Stimulated activated CD8-positive, alpha-beta memory T cell treated with anti-CD3 and anti-CD28 coated beads, Interleukin-12 subunit alpha, Interleukin-12 subunit beta, amount 100 ng/mL, for 24 hours (primary cell): ENCODE results near the gene COL23A1.

Source experiments
- DNase-seq: peaks from one replicate; pipeline ENCODE4 v3.0.0-alpha.2; 2020; ENCODE audit errors: extremely low read depth

Gene COL23A1

GRCh38 chr5:178396796-178397720 lies 193.1 kb downstream of the COL23A1 start:
- DNase-seq, result no peak

- no peak for DNase-seq
Observed at GRCh38 chr5:178394074-178394473, 196.1 kb downstream of the COL23A1 start.

- DNase-seq, result no peak
Observed at GRCh38 chr5:178392931-178393394, 197.2 kb downstream of the COL23A1 start.

GRCh38 chr5:178392386-178392785 lies 197.8 kb downstream of the COL23A1 start:
- no peak for DNase-seq

- DNase-seq, result no peak
Observed at GRCh38 chr5:178391480-178391879, 198.7 kb downstream of the COL23A1 start.

- DNase-seq, result no peak
Observed at GRCh38 chr5:178389796-178390195, 200.4 kb downstream of the COL23A1 start.

- DNase-seq, result no peak
Observed at GRCh38 chr5:178389026-178389729, 201.0 kb downstream of the COL23A1 start.

- no peak for DNase-seq
Observed at GRCh38 chr5:178388386-178389025, 201.7 kb downstream of the COL23A1 start.

GRCh38 chr5:178387856-178388190 lies 202.4 kb downstream of the COL23A1 start:
- DNase-seq, result no peak

GRCh38 chr5:178387061-178387855 lies 202.9 kb downstream of the COL23A1 start:
- no peak for DNase-seq

- DNase-seq, result no peak
Observed at GRCh38 chr5:178386336-178386931, 203.8 kb downstream of the COL23A1 start.

GRCh38 chr5:178385496-178385890 lies 204.7 kb downstream of the COL23A1 start:
- DNase-seq, result no peak

GRCh38 chr5:178384816-178385495 lies 205.2 kb downstream of the COL23A1 start:
- DNase-seq, result no peak

- DNase-seq, result no peak
Observed at GRCh38 chr5:178383919-178384815, 206.0 kb downstream of the COL23A1 start.

- DNase-seq, result no peak
Observed at GRCh38 chr5:178383301-178383918, 206.8 kb downstream of the COL23A1 start.

- no peak for DNase-seq
Observed at GRCh38 chr5:178382754-178383164, 207.4 kb downstream of the COL23A1 start.

- DNase-seq, result no peak
Observed at GRCh38 chr5:178381921-178382695, 208.1 kb downstream of the COL23A1 start.

GRCh38 chr5:178381206-178381605 lies 209.0 kb downstream of the COL23A1 start:
- no peak for DNase-seq
